ENCODE results near the gene PIAS4. TPM values are rescaled to one million over a fixed set of nuclear protein-coding genes. Genes with fewer than 3 reads are reported as not detected.

PIAS4 gene
- total and polyA plus RNA-seq, 2 of the 13 experiments (the other 11 are each of a cell fraction or from before 2014, with no cell fraction given) = 9.0 to 20.1 TPM

DNA sequence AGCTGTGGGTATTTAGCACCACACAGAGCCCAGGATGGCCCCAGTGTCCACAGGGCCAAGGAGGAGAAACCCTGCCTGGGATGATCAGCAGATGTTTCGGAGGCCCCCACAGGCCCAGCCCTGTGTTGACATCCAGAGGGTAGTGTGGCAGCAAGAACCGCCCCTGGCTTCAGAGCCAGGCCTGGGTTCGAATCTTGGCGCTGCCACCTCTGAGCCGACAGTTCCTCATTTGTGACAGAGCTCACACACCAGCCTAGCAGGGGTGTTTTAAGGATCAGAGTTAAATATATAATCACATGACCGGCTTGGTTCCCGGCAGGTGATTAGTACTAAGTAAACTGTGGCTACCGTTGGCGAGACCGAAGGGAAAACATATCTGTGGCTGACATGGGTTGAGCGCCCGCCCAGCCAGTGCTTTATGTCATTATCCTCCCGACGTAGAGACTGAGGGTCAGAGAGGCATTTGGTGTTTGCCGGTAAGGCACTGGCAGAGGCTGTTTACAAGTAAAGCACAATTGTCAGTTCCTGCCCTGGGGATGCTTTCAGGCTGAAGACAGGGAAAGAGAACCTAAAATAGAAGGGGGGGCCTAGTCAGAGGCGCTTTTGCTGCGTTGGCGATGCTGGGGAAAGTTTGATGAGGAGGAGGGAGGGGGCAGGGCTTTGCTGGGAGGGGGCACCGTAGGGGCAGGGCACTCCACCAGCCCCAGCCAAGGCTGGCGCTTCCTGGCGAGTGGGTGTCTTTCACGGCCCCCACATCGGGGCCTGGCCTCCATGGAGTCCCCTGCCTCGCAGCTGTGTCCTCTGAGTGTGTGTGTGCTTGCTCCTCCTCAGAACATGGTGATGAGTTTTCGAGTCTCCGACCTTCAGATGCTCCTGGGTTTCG lies 4.8 kb downstream of the PIAS4 start:
- Histone ChIP-seq H3K9ac (ENCODE audit: insufficient read depth, low read depth, low read length) (0 out of 2 replicates have a peak overlapping the region, but pooled peaks have one; percentile 22), H3K4me3 (replicated peaks in 1 of 3; ENCODE audit: insufficient read depth in 1 of 3, low read depth in 2 of 3, low read length in 3 of 3) (no peak overlapping the region), H3K4me2 (ENCODE audit: low read depth, low read length) (no peak overlapping the region), H4K20me1 (ENCODE audit: insufficient read depth, low read length) (0 out of 2 replicates have a peak, but pooled peaks cover 9% of the 10 kb centered on the region), H3K4me1 (ENCODE audit: insufficient read depth, low read length) (peaks cover 23% of the 10 kb centered on the region), H3K27ac (ENCODE audit: extremely low read length, insufficient read depth, low read length) (no peak overlapping the region), H3K79me2 (ENCODE audit: insufficient read depth, low read length) (peaks cover 34% of the 10 kb centered on the region), H3K27me3 (ENCODE audit: control insufficient read depth in 1 of 2, insufficient read depth in 2 of 2, low read length in 2 of 2) (no peaks in the 10 kb centered on the region; a peak in 1 of 5 replicates), H2AFZ (ENCODE audit: low read length) (no peak overlapping the region), H3K9me3 (ENCODE audit: low read length) (no peaks in the 10 kb centered on the region), H3K36me3 (replicated peaks in 1 of 2; ENCODE audit: control insufficient read depth in 1 of 2, insufficient read depth in 2 of 2, low read length in 2 of 2) (peaks cover 15 to 29% of the 10 kb centered on the region in 2 experiments; a peak in 4 of 5 replicates)
- no peak for FAIRE-seq
- ATAC-seq = no peak
- DNase-seq (ENCODE audit: low spot score) = no peak
- ChIA-PET CTCF (ENCODE audit: low intra/inter-chr PET ratio, low total read pairs) (no interaction called here), POLR2A (no interaction called here)
- in situ Hi-C loops (cut with HindIII; ENCODE audit: extremely low pct_ligation_motif_present, low pct_unique_long_range_greater_than_20kb) = no loop called here
- TF ChIP-seq ZBTB33 (CRISPR knock-in tag; IDR thresholded peaks at IDR 0.05) (peak; percentile 39; the same call in 1 of the 2 replicates), ZNF484 (CRISPR knock-in tag; IDR thresholded peaks at IDR 0.05; ENCODE audit: borderline replicate concordance, low read depth) (no peak)
- BruUV-seq (replicated peaks) = no TSS peak
- intact Hi-C loops (cut with micrococcal nuclease; ENCODE audit: unreplicated experiment) = no loop called here
- WGBS (ENCODE audit: low lambda C conversion rate) = 94% methylated on average over 21 of the region's 27 CpGs

GRCh38 chr19:4012975-4013634 lies 5.6 kb downstream of the PIAS4 start:
- WGBS (ENCODE audit: low lambda C conversion rate) = over 99% methylated on average over 26 of the region's 33 CpGs

More at GRCh38 chr19:4012975-4013634, 5.6 kb downstream of the PIAS4 start:
- Histone ChIP-seq H3K9me3 (ENCODE audit: low read length) (no peaks in the 10 kb centered on the region), H3K4me2 (ENCODE audit: low read depth, low read length) (no peak overlapping the region), H3K4me1 (ENCODE audit: insufficient read depth, low read length) (peaks cover 23% of the 10 kb centered on the region), H3K36me3 (replicated peaks in 1 of 2; ENCODE audit: control insufficient read depth in 1 of 2, insufficient read depth in 2 of 2, low read length in 2 of 2) (peaks cover 15 to 31% of the 10 kb centered on the region in 2 experiments; a peak in 4 of 5 replicates), H3K9ac (ENCODE audit: insufficient read depth, low read depth, low read length) (no peak overlapping the region), H4K20me1 (ENCODE audit: insufficient read depth, low read length) (0 out of 2 replicates have a peak, but pooled peaks cover 9% of the 10 kb centered on the region), H2AFZ (ENCODE audit: low read length) (no peak overlapping the region), H3K27me3 (ENCODE audit: control insufficient read depth in 1 of 2, insufficient read depth in 2 of 2, low read length in 2 of 2) (no peaks in the 10 kb centered on the region; a peak in 1 of 5 replicates), H3K79me2 (ENCODE audit: insufficient read depth, low read length) (peaks cover 31% of the 10 kb centered on the region), H3K27ac (ENCODE audit: extremely low read length, insufficient read depth, low read length) (no peak overlapping the region), H3K4me3 (replicated peaks in 1 of 3; ENCODE audit: insufficient read depth in 1 of 3, low read depth in 2 of 3, low read length in 3 of 3) (no peak overlapping the region)
- in situ Hi-C loops (cut with HindIII; ENCODE audit: extremely low pct_ligation_motif_present, low pct_unique_long_range_greater_than_20kb) (no loop called here), intact Hi-C loops (cut with micrococcal nuclease; ENCODE audit: unreplicated experiment) (no loop called here)
- ChIA-PET CTCF (ENCODE audit: low intra/inter-chr PET ratio, low total read pairs) (no interaction called here), POLR2A (no interaction called here)
- DNase-seq (ENCODE audit: low spot score) (no peak), FAIRE-seq (no peak), ATAC-seq (no peak)
- TF ChIP-seq ZNF136 (CRISPR knock-in tag; IDR thresholded peaks at IDR 0.05; ENCODE audit: low read depth) (no peak), SRY (CRISPR knock-in tag; IDR thresholded peaks at IDR 0.05) (no peak)
- no TSS peak for BruUV-seq (replicated peaks)

Measured in HepG2 (cell line).